ENCODE results near the gene CARD14. TPM values are rescaled to one million over a fixed set of nuclear protein-coding genes. Genes with fewer than 3 reads are reported as not detected.
A peak's percentile ranks its signal among the peaks of the same experiment; 100 is the strongest.

CARD14 gene
- total RNA-seq, 1 experiment from 2014 or later = not detected

DNA sequence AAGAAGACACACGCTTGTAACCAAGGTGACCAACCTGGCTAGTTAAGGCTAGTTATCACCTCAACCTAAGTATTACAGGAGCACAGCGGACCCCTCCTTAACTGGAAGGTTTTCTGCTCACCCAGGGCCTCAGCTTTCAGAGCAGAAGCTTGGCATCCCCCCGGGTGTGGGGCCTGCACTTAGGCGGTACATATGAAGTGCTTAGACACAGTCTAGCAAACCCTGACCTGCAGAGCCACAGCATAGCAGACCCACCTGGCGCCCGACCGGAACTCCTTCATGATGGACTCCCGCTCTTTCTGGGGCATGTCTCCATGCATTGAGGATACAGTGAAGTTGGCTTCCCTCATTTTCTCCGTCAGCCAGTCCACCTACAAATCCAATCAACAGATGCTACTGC lies 32.7 kb upstream of the CARD14 start:
- H3K27ac Mint-ChIP-seq (ENCODE audit: low read depth, unreplicated experiment) = no peak overlapping the region
- no TSS peak for BruUV-seq (replicated peaks)

DNA sequence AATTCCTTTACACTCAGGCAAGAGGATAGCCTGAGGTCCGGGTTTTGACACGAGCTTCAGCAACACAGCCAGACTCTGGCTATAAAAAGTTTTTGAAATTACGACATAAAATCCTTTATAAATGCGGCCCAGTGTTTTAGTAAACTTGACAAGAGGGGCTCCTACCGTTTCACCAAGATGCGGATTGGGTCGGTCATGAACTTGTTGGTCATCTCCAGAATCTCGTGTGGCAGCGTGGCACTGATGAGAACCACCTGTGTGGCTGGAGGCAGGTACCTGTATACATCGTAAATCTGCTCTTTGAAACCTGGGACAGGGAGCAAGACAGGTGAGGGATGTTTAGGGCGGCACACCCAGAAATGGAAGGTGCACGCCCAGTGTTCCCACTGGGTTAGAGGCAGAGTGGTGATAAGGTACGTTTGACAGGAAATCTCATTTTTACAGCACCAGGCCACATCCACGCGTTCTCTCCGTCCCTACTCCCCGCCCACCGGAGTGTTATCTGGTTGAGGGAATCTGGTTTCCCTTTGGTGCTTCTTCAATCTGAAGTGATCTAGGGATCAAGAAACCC lies 30.9 kb upstream of the CARD14 start:
- intact Hi-C loops (cut with micrococcal nuclease) = no loop called here

More for the DNA sequence above, 32.7 kb upstream of the CARD14 start:
- H3K36me3 Mint-ChIP-seq (ENCODE audit: insufficient read depth, unreplicated experiment) = peaks cover 94% of the 10 kb centered on the region
- H3K27me3 Mint-ChIP-seq (ENCODE audit: insufficient read depth, unreplicated experiment) = no peaks in the 10 kb centered on the region
- ChIA-PET CTCF (no interaction called here), POLR2A (no interaction called here)
- H3K4me1 Mint-ChIP-seq (ENCODE audit: insufficient read depth, unreplicated experiment) = no peaks in the 10 kb centered on the region
- no peak for DNase-seq (ENCODE audit: unreplicated experiment)
- H3K4me3 Mint-ChIP-seq (ENCODE audit: unreplicated experiment) = no peak overlapping the region
- no peaks in the 10 kb centered on the region for H3K9me3 Mint-ChIP-seq (ENCODE audit: unreplicated experiment)
- intact Hi-C loops (cut with micrococcal nuclease) = no loop called here
- TF ChIP-seq CTCF (IDR thresholded peaks at IDR 0.05; ENCODE audit: unreplicated experiment) = no peak

DNA sequence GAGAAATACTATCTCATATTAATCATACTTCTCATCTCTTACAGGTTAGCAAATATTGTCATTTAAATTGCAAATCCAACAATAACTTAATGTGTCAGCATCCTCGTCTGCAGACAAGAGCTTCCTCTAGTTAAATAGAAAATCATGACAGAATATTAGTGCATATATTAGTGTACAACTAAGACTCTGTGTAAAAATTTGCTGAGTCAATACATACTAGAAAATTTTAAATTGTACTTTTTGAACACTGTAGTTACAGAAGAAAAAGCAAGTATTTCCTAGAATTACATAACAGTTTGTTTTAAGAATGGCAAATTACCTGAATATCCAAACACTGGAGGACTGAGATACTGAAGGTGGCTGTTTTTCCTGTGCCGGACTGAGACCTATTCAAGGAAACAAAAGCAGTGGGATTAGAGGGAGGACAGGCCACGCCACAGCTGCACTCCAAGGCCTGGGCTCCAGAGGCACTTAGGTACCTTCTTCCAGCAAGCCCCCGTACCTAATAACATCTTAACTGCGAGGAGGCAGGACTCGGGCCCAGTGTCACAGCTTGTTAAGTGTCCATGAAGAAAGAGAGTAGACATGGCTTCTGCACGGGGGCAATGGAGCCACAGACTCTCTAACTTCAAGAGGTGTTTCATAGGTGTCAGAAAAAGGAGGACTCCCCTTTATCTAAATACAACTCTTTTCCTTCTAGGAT lies 28.2 kb upstream of the CARD14 start:
- no TSS peak for BruUV-seq (replicated peaks)
- DNase-seq (ENCODE audit: unreplicated experiment) = no peak
- H3K27me3 Mint-ChIP-seq (ENCODE audit: insufficient read depth, unreplicated experiment) = no peaks in the 10 kb centered on the region
- ChIA-PET CTCF (interaction anchor here (0.5 to 0.7 kb wide), 3 partner anchors 40 to 135 kb away, joined by 3 read pairs; partner anchors contain the start of gene GAA), POLR2A (interaction anchor here (0.6 to 1.6 kb wide), 4 partner anchors 8 to 88 kb away, joined by 3 to 5 read pairs (median 4); partner anchors contain the start of gene GAA)
- peaks cover 10% of the 10 kb centered on the region for H3K4me1 Mint-ChIP-seq (ENCODE audit: insufficient read depth, unreplicated experiment)
- H3K36me3 Mint-ChIP-seq (ENCODE audit: insufficient read depth, unreplicated experiment) = peaks cover 82% of the 10 kb centered on the region
- peak overlapping the region; percentile 57 for H3K27ac Mint-ChIP-seq (ENCODE audit: low read depth, unreplicated experiment)
- intact Hi-C loops (cut with micrococcal nuclease) = no loop called here
- H3K9me3 Mint-ChIP-seq (ENCODE audit: unreplicated experiment) = no peaks in the 10 kb centered on the region
- TF ChIP-seq CTCF (IDR thresholded peaks at IDR 0.05; ENCODE audit: unreplicated experiment) = no peak
- no peak overlapping the region for H3K4me3 Mint-ChIP-seq (ENCODE audit: unreplicated experiment)

More for the DNA sequence above, 30.9 kb upstream of the CARD14 start:
- Mint-ChIP-seq H3K9me3 (ENCODE audit: unreplicated experiment) (no peaks in the 10 kb centered on the region), H3K4me3 (ENCODE audit: unreplicated experiment) (no peak overlapping the region), H3K4me1 (ENCODE audit: insufficient read depth, unreplicated experiment) (no peaks in the 10 kb centered on the region), H3K27ac (ENCODE audit: low read depth, unreplicated experiment) (no peak overlapping the region), H3K27me3 (ENCODE audit: insufficient read depth, unreplicated experiment) (no peaks in the 10 kb centered on the region), H3K36me3 (ENCODE audit: insufficient read depth, unreplicated experiment) (peaks cover 97% of the 10 kb centered on the region)
- no TSS peak for BruUV-seq (replicated peaks)
- POLR2A ChIA-PET = no interaction called here
- no peak for TF ChIP-seq CTCF (IDR thresholded peaks at IDR 0.05; ENCODE audit: unreplicated experiment)
- CTCF ChIA-PET = no interaction called here
- no peak for DNase-seq (ENCODE audit: unreplicated experiment)

GRCh38 chr17:80142929-80143328 lies 26.9 kb upstream of the CARD14 start:
- DNase-seq (ENCODE audit: unreplicated experiment) = no peak
- no peaks in the 10 kb centered on the region for H3K9me3 Mint-ChIP-seq (ENCODE audit: unreplicated experiment)
- no peaks in the 10 kb centered on the region for H3K27me3 Mint-ChIP-seq (ENCODE audit: insufficient read depth, unreplicated experiment)
- CTCF ChIA-PET = interaction anchor here (0.7 to 1.8 kb wide), 3 partner anchors 9 to 1923 kb away, joined by 3 to 9 read pairs (median 3); partner anchors contain the start of gene GAA
- intact Hi-C loops (cut with micrococcal nuclease) = no loop called here
- POLR2A ChIA-PET = interaction anchor here (0.6 to 1.5 kb wide), 2 partner anchors 9 to 22 kb away, joined by 4 read pairs; no protein-coding TSS in a partner anchor
- BruUV-seq (replicated peaks) = no TSS peak
- peaks cover 73% of the 10 kb centered on the region for H3K36me3 Mint-ChIP-seq (ENCODE audit: insufficient read depth, unreplicated experiment)
- H3K4me3 Mint-ChIP-seq (ENCODE audit: unreplicated experiment) = no peak overlapping the region
- peaks cover 10% of the 10 kb centered on the region for H3K4me1 Mint-ChIP-seq (ENCODE audit: insufficient read depth, unreplicated experiment)
- no peak for TF ChIP-seq CTCF (IDR thresholded peaks at IDR 0.05; ENCODE audit: unreplicated experiment)
- no peak overlapping the region for H3K27ac Mint-ChIP-seq (ENCODE audit: low read depth, unreplicated experiment)
